PC-9 (cell line): ENCODE measurements around the gene KLF15. TPM values are rescaled to one million over a fixed set of nuclear protein-coding genes. Genes with fewer than 3 reads are reported as not detected.

Source experiments
- BruUV-seq: library from RNA; stranded (reverse); fragments of 400-500 nt; replicated peaks from 2 replicates; lab custom pipeline; 2021; lab: Mats Ljungman, UMichigan
- CTCF ChIA-PET: fragments of 300-600 bp; sonication (Branson Sonifier 250); formaldehyde crosslinking; loops from one replicate; lab custom pipeline; 2022; ENCODE audit warnings: antibody characterized with exemption; lab: Charles Lee
- POLR2A ChIA-PET: fragments of 300-600 bp; sonication (Branson Sonifier 250); formaldehyde crosslinking; loops from one replicate; lab custom pipeline; 2022; ENCODE audit warnings: antibody characterized with exemption; ENCODE audit not compliant: unreplicated experiment; lab: Charles Lee
- DNase-seq, 2 experiments: peaks; one replicate each; pipeline versions ENCODE4 v3.0.0 to v3.0.0-alpha.2; 2015 to 2022; ENCODE audit warnings: mixed read lengths in 1 of 2
- H2AFZ ChIP-seq: fragments of 200-600 bp; sonication (generic); 2 replicates; pipeline ENCODE4 v1.8.1; 2017; ENCODE audit warnings: antibody characterized with exemption
- H3F3A ChIP-seq: fragments of 200-600 bp; sonication (generic); 2 replicates; pipeline ENCODE4 v1.8.1; 2017; ENCODE audit warnings: antibody characterized with exemption, mild to moderate bottlenecking, low read depth; ENCODE audit not compliant: insufficient read depth
- H3K27ac ChIP-seq: fragments of 200-600 bp; sonication (generic); 2 replicates; pipeline ENCODE4 v1.6.1; 2016; ENCODE audit warnings: mixed run types
- H3K27me3 ChIP-seq: fragments of 200-600 bp; sonication (generic); 2 replicates; pipeline ENCODE4 v1.6.1; 2016; ENCODE audit warnings: low read depth, mixed run types; ENCODE audit not compliant: insufficient read depth
- H3K36me3 ChIP-seq: fragments of 200-600 bp; sonication (generic); 2 replicates; pipeline ENCODE4 v1.6.1; 2016; ENCODE audit warnings: low read depth, mixed run types
- H3K4me1 ChIP-seq: fragments of 200-600 bp; sonication (generic); replicated peaks from 2 replicates; pipeline ENCODE4 v1.6.1; 2016; ENCODE audit warnings: mixed run types; ENCODE audit not compliant: insufficient read depth
- H3K4me2 ChIP-seq: fragments of 200-600 bp; sonication (generic); 2 replicates; pipeline ENCODE4 v1.6.1; 2017; ENCODE audit warnings: mixed run types
- H3K4me3 ChIP-seq: fragments of 200-600 bp; sonication (generic); 2 replicates; pipeline ENCODE4 v1.6.1; 2016; ENCODE audit warnings: mixed run types
- H3K79me2 ChIP-seq: fragments of 200-600 bp; sonication (generic); 2 replicates; pipeline ENCODE4 v1.6.1; 2017; ENCODE audit warnings: low read depth, mixed run types
- H3K9me2 ChIP-seq: fragments of 200-600 bp; sonication (generic); 2 replicates; pipeline ENCODE4 v1.8.1; 2017; ENCODE audit warnings: mild to moderate bottlenecking; ENCODE audit not compliant: insufficient read depth
- H3K9me3 ChIP-seq: fragments of 200-600 bp; sonication (generic); 2 replicates; pipeline ENCODE4 v1.8.1; 2016; ENCODE audit warnings: low read depth; ENCODE audit not compliant: insufficient read depth
- H4K20me1 ChIP-seq: fragments of 200-600 bp; sonication (generic); 2 replicates; pipeline ENCODE4 v1.8.1; 2017; ENCODE audit not compliant: insufficient read depth
- EZH2 ChIP-seq: fragments of 200-600 bp; sonication (generic); IDR thresholded peaks from 2 replicates; pipeline ENCODE4 v1.8.0; 2017; ENCODE audit warnings: antibody characterized with exemption, low read depth
- intact Hi-C: fragments of 100-400 bp; cut with micrococcal nuclease; formaldehyde crosslinking; loops from one replicate; pipeline ENCODE4 v1.10.0; 2022; ENCODE audit not compliant: unreplicated experiment
- total RNA-seq: library from RNA; stranded (reverse); gene quantifications from 2 replicates; pipeline ENCODE4 v1.2.3, GENCODE V29; 2021
- TF ChIP-seq, protein P1 (sequence below): fragments of 200-600 bp; sonication (generic); conservative IDR thresholded peaks from 2 replicates; pipeline ENCODE4 v1.6.1; 2017; ENCODE audit warnings: mixed run types, antibody characterized with exemption, mild to moderate bottlenecking, moderate library complexity

KLF15 gene
- total RNA-seq, 1 experiment from 2014 or later: 0.70 TPM

GRCh38 chr3:126390201-126390600 is 33.0 kb upstream of the KLF15 start:
- 0 out of 2 replicates have a peak, but pooled peaks cover 11% of the 10 kb centered on the region for H3K4me1 ChIP-seq
- H3K79me2 ChIP-seq: no peaks in the 10 kb centered on the region
- no peaks in the 10 kb centered on the region for H3K27me3 ChIP-seq
- H3K27ac ChIP-seq: no peak overlapping the region
- no peak for TF ChIP-seq EZH2
- TF ChIP-seq, protein P1, sequence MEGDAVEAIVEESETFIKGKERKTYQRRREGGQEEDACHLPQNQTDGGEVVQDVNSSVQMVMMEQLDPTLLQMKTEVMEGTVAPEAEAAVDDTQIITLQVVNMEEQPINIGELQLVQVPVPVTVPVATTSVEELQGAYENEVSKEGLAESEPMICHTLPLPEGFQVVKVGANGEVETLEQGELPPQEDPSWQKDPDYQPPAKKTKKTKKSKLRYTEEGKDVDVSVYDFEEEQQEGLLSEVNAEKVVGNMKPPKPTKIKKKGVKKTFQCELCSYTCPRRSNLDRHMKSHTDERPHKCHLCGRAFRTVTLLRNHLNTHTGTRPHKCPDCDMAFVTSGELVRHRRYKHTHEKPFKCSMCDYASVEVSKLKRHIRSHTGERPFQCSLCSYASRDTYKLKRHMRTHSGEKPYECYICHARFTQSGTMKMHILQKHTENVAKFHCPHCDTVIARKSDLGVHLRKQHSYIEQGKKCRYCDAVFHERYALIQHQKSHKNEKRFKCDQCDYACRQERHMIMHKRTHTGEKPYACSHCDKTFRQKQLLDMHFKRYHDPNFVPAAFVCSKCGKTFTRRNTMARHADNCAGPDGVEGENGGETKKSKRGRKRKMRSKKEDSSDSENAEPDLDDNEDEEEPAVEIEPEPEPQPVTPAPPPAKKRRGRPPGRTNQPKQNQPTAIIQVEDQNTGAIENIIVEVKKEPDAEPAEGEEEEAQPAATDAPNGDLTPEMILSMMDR: no peak
- no peaks in the 10 kb centered on the region for H4K20me1 ChIP-seq
- no peaks in the 10 kb centered on the region for H3K36me3 ChIP-seq
- no peak overlapping the region for H2AFZ ChIP-seq
- intact Hi-C loops: no loop called here
- ChIA-PET CTCF (interaction anchor here (0.7 to 1.2 kb wide), 2 partner anchors 82 to 363 kb away, joined by 3 to 4 read pairs; no protein-coding TSS in a partner anchor), POLR2A (interaction anchor here (0.6 kb wide), 1 partner anchor 191 kb away, joined by 10 read pairs; no protein-coding TSS in a partner anchor)
- H3K9me3 ChIP-seq: no peaks in the 10 kb centered on the region
- no peak overlapping the region for H3K4me3 ChIP-seq
- no peak overlapping the region for H3K4me2 ChIP-seq
- BruUV-seq: no TSS peak
- no peak for DNase-seq
- no peaks in the 10 kb centered on the region for H3F3A ChIP-seq
- H3K9me2 ChIP-seq: no peaks in the 10 kb centered on the region

DNA sequence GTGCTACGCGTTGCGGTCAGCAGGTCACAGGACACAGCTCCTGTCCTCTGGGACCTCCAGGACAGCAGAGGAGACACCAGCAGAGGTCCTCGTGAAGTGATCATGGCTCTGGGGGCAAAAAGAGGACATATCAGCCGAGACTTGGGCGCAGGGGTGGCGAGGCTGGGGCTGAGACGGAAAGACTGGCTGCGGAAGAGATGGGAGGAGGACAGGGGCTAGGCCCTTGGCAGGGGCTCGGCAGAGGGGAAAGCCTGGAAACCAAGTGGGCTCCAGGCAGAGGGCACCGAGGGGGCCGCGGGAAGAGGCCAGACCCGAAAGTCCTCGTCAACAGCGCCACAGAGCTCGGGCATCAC is 32.6 kb upstream of the KLF15 start:
- DNase-seq: no peak
- no peaks in the 10 kb centered on the region for H3K79me2 ChIP-seq
- 0 out of 2 replicates have a peak, but pooled peaks cover 11% of the 10 kb centered on the region for H3K4me1 ChIP-seq
- intact Hi-C loops: loop anchor here (1.0 to 5.0 kb wide), 7 partner anchors 85 to 417 kb away; partner anchors contain the start of gene ZXDC
- H3K9me2 ChIP-seq: no peaks in the 10 kb centered on the region
- no peaks in the 10 kb centered on the region for H3K9me3 ChIP-seq
- ChIA-PET CTCF (interaction anchor here (0.7 to 1.2 kb wide), 2 partner anchors 83 to 363 kb away, joined by 3 to 4 read pairs; no protein-coding TSS in a partner anchor), POLR2A (interaction anchor here (0.6 kb wide), 1 partner anchor 191 kb away, joined by 10 read pairs; no protein-coding TSS in a partner anchor)
- no peaks in the 10 kb centered on the region for H4K20me1 ChIP-seq
- no peak overlapping the region for H3K27ac ChIP-seq
- no peaks in the 10 kb centered on the region for H3K27me3 ChIP-seq
- H3K4me2 ChIP-seq: peak overlapping the region; percentile 94
- no peak for TF ChIP-seq EZH2
- TF ChIP-seq, protein P1: no peak
- peak overlapping the region; percentile 60; the same call in 1 of the 2 replicates for H3K4me3 ChIP-seq
- H3K36me3 ChIP-seq: no peaks in the 10 kb centered on the region
- no peaks in the 10 kb centered on the region for H3F3A ChIP-seq
- no TSS peak for BruUV-seq
- H2AFZ ChIP-seq: peak overlapping the region; percentile 91

GRCh38 chr3:126389112-126389793 is 32.0 kb upstream of the KLF15 start:
- H3K4me2 ChIP-seq: peak overlapping the region; percentile 94
- intact Hi-C loops: loop anchor here (1.0 to 5.0 kb wide), 7 partner anchors 86 to 417 kb away; partner anchors contain the start of gene ZXDC
- no TSS peak for BruUV-seq
- H3K4me1 ChIP-seq: 0 out of 2 replicates have a peak, but pooled peaks cover 11% of the 10 kb centered on the region
- TF ChIP-seq, protein P1: peak; percentile 77
- no peak for TF ChIP-seq EZH2
- CTCF ChIA-PET: interaction anchor here (0.6 to 1.2 kb wide), 6 partner anchors 31 to 364 kb away, joined by 3 to 15 read pairs (median 5); no protein-coding TSS in a partner anchor
- DNase-seq: peak; percentile 85 to 89
- peak overlapping the region; percentile 91 for H2AFZ ChIP-seq
- no peaks in the 10 kb centered on the region for H4K20me1 ChIP-seq
- H3K36me3 ChIP-seq: no peaks in the 10 kb centered on the region
- no peak overlapping the region for H3K27ac ChIP-seq
- no peaks in the 10 kb centered on the region for H3F3A ChIP-seq
- POLR2A ChIA-PET: interaction anchor here (0.6 kb wide), 2 partner anchors 87 to 190 kb away, joined by 3 to 10 read pairs; partner anchors contain the start of gene ZXDC
- H3K27me3 ChIP-seq: no peaks in the 10 kb centered on the region
- peak overlapping the region; percentile 60; the same call in 1 of the 2 replicates for H3K4me3 ChIP-seq
- H3K79me2 ChIP-seq: no peaks in the 10 kb centered on the region
- no peaks in the 10 kb centered on the region for H3K9me3 ChIP-seq
- no peaks in the 10 kb centered on the region for H3K9me2 ChIP-seq
